Endothelial cell (in vitro differentiated cells): Measurements from ENCODE around the gene CCM2L. TPM values are rescaled to one million over a fixed set of nuclear protein-coding genes. Genes with fewer than 3 reads are reported as not detected.

Source experiments
- DNase-seq: peaks from one replicate; pipeline ENCODE4 v3.0.0; 2021; ENCODE audit warnings: low spot score
- H3K27ac Mint-ChIP-seq: one replicate; pipeline ENCODE4 v1.8.0; 2021; ENCODE audit warnings: mixed read lengths, inconsistent platforms; ENCODE audit not compliant: unreplicated experiment
- H3K27me3 Mint-ChIP-seq: one replicate; pipeline ENCODE4 v1.8.0; 2021; ENCODE audit warnings: mild to moderate bottlenecking, moderate library complexity, mixed read lengths, inconsistent platforms; ENCODE audit not compliant: unreplicated experiment
- H3K36me3 Mint-ChIP-seq: one replicate; pipeline ENCODE4 v1.8.0; 2021; ENCODE audit warnings: mild to moderate bottlenecking, low read depth, mixed read lengths, inconsistent platforms; ENCODE audit not compliant: unreplicated experiment
- H3K4me1 Mint-ChIP-seq: one replicate; pipeline ENCODE4 v1.8.0; 2021; ENCODE audit warnings: mild to moderate bottlenecking, mixed read lengths, inconsistent platforms; ENCODE audit not compliant: unreplicated experiment
- H3K4me3 Mint-ChIP-seq: one replicate; pipeline ENCODE4 v1.8.0; 2021; ENCODE audit warnings: mild to moderate bottlenecking, mixed read lengths, inconsistent platforms; ENCODE audit not compliant: unreplicated experiment
- H3K9me3 Mint-ChIP-seq: one replicate; pipeline ENCODE4 v1.8.0; 2021; ENCODE audit warnings: mixed read lengths, inconsistent platforms; ENCODE audit not compliant: unreplicated experiment
- total RNA-seq: library from RNA; stranded (reverse); fragmentation: NEBNext Ultra II Directional; extraction: Animal tissue kit (Norgen Biotek cat#: 25700); gene quantifications from one replicate; pipeline ENCODE4 v1.2.1, GENCODE V29; 2021; ENCODE audit not compliant: unreplicated experiment
- TF ChIP-seq, protein P1 (sequence below): fragments of 200-600 bp; sonication (generic); IDR thresholded peaks from one replicate; pipeline ENCODE4 v1.5.0; 2021; ENCODE audit warnings: antibody characterized with exemption; ENCODE audit not compliant: unreplicated experiment

CCM2L gene
- total RNA-seq, 1 donor from 2014 or later, result 27.2 TPM

DNA sequence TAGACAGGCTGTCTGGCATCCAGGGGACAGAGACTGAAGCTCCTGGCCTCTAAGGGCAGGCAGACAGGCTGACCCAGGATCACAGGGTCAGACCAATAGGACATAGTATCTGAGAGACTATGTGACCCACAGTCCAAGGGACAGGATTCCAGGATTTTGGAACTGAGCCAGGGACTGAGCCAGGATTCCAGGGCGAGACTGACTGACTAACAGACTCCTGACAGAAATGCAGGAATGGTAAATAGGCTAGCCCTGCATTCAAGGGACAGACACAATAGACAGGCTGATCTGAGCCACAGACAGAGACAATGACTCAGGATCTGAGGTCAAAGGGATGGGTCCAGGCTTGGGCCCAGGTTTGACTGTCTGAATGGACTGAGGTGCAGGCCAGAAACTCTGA lies 22.5 kb upstream of the CCM2L start:
- Mint-ChIP-seq H3K27me3 (peaks cover 7% of the 10 kb centered on the region), H3K27ac (no peak overlapping the region), H3K36me3 (no peaks in the 10 kb centered on the region), H3K4me1 (peaks cover 7% of the 10 kb centered on the region), H3K9me3 (no peaks in the 10 kb centered on the region), H3K4me3 (no peak overlapping the region)
- no peak for DNase-seq
- TF ChIP-seq, protein P1, sequence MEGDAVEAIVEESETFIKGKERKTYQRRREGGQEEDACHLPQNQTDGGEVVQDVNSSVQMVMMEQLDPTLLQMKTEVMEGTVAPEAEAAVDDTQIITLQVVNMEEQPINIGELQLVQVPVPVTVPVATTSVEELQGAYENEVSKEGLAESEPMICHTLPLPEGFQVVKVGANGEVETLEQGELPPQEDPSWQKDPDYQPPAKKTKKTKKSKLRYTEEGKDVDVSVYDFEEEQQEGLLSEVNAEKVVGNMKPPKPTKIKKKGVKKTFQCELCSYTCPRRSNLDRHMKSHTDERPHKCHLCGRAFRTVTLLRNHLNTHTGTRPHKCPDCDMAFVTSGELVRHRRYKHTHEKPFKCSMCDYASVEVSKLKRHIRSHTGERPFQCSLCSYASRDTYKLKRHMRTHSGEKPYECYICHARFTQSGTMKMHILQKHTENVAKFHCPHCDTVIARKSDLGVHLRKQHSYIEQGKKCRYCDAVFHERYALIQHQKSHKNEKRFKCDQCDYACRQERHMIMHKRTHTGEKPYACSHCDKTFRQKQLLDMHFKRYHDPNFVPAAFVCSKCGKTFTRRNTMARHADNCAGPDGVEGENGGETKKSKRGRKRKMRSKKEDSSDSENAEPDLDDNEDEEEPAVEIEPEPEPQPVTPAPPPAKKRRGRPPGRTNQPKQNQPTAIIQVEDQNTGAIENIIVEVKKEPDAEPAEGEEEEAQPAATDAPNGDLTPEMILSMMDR, result no peak

DNA sequence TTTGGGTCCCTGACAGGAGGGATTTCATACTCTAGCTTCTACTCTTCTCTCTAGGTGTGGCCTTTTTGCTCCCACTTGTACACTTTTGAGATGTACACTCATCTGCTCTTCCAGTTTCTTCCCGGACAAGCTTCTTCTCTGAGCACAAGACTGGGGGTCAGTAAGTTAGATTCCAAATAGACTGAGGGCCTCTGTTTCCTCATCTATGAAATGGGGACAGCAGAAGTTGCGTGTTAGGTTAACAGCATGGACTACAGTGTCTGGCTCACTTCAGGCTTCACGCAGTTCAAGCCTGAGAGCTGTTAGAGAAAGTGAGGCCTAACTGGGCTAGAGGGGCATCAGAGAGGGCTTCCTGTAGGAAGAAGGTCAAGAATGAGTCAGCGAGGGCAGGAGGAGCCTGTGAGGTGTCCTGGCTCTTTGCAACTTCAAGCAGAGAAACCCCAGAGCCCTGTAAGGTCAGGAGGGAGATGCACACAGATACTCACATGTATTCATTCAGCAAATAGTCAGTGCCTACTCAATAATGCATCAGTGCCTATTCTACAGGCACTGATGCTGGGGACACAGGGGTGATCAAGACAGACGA lies 21.7 kb upstream of the CCM2L start:
- H3K36me3 Mint-ChIP-seq, result no peaks in the 10 kb centered on the region
- H3K4me1 Mint-ChIP-seq, result peaks cover 14% of the 10 kb centered on the region

DNA sequence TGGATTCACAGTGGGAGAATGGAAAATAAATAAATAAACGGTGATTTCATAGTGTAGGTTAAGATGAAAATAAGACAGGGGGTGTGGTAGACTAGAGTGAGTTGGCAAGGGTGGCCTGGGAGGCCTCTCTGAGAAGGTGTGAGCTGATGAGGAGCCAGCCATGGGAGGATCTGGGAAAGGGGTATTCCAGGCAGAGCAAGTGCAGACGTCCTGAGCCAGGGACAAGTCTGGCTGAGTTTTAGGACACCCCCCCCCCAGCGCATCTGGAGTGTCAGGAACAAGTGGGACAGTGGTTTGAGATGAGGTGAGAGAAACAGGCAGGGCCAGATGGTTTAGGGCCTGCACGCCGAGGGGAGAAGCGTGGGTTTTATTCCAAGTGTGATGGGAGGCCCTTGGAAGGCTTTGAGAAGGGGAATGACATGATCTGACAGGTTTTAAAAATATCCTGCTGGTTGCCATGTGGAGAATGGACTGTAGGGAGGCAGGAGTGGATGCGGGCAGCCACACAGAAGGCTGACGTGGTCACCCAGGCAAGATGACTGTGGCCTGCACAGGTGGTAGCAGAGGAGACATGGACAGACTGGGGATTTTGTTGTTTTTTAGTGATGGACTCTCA lies 21.1 kb upstream of the CCM2L start:
- H3K27me3 Mint-ChIP-seq, result peaks cover 7% of the 10 kb centered on the region
- DNase-seq, result no peak
- TF ChIP-seq, protein P1, result no peak
- H3K4me3 Mint-ChIP-seq, result no peak overlapping the region
- H3K36me3 Mint-ChIP-seq, result no peaks in the 10 kb centered on the region
- H3K27ac Mint-ChIP-seq, result no peak overlapping the region
- H3K4me1 Mint-ChIP-seq, result peaks cover 20% of the 10 kb centered on the region
- H3K9me3 Mint-ChIP-seq, result no peaks in the 10 kb centered on the region

More for the DNA sequence above, 21.7 kb upstream of the CCM2L start:
- TF ChIP-seq, protein P1, result no peak
- Mint-ChIP-seq H3K27me3 (peaks cover 6% of the 10 kb centered on the region), H3K4me3 (no peak overlapping the region), H3K9me3 (no peaks in the 10 kb centered on the region), H3K27ac (no peak overlapping the region)
- DNase-seq, result no peak

DNA sequence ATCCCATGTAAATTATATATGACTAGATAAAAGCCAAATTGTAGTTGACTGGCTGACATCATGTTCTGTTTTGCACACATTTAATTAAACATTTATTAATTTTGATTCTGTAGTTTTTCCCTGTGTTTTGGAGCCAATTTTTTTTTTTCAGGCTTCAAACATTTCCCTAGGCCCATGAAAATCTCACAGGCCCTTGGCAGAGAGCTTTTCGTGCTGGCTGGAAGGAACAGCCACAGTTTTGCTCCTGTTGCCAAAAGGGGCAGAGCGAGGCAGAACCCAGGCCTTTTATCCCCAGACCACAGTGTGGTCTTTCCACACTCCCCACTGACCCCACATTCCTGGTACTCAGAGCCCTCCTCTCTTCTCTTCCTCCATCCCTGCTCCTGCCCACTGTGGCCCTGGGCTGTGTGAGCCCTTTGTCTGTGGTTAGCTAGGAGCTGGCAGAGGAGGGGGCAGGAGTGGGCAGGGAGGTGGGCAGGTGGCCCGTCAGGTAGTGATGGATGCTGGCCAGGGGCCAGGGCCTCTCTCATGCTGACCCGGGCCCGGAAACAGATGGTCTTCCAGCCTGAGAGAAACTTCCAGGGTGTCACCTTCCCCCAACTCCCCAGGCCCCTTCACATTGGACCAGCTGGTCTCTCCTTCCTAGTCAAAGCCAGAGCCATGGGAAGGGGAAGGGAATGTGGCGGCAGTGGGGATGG lies 19.4 kb upstream of the CCM2L start:
- Mint-ChIP-seq H3K27ac (no peak overlapping the region), H3K4me3 (no peak overlapping the region), H3K27me3 (peaks cover 6% of the 10 kb centered on the region), H3K36me3 (no peaks in the 10 kb centered on the region), H3K4me1 (peaks cover 20% of the 10 kb centered on the region), H3K9me3 (no peaks in the 10 kb centered on the region)
- no peak for DNase-seq
- TF ChIP-seq, protein P1, result no peak

DNA sequence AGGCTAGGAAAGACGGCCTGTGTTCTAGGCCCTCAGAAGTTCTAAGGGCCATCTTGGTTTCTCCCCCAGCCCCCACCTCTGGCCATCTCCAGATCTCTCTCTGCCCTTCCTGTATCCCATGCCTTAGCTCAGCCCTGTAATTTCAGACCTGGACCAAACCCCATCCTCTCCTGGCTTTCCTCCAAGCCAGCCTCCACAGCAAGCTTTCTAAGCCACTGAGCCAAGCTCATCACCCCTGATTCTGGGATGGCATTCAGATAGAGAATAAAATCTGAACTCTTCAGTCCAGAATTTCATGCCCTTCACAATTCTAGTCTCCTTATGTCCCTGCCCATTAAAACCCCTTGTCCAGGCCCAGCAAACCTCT lies 18.9 kb upstream of the CCM2L start:
- H3K4me1 Mint-ChIP-seq, result peaks cover 20% of the 10 kb centered on the region
- no peaks in the 10 kb centered on the region for H3K36me3 Mint-ChIP-seq
- no peak overlapping the region for H3K4me3 Mint-ChIP-seq
- TF ChIP-seq, protein P1, result no peak
- no peak for DNase-seq
- H3K27ac Mint-ChIP-seq, result no peak overlapping the region
- no peaks in the 10 kb centered on the region for H3K9me3 Mint-ChIP-seq
- peaks cover 6% of the 10 kb centered on the region for H3K27me3 Mint-ChIP-seq
